ENCODE measurements around the gene SETBP1.

- TF ChIP-seq CTCF (IDR thresholded peaks at IDR 0.05 in 2 of 3, conservative IDR thresholded peaks at IDR 0.05 in 1 of 3; ENCODE audit: borderline replicate concordance in 1 of 3, insufficient read depth in 1 of 3, low read depth in 2 of 3, low read length in 2 of 3) = no peak
- TF ChIP-seq SRF (IDR thresholded peaks at IDR 0.05; ENCODE audit: low read depth) = no peak
- TF ChIP-seq ATF3 (IDR thresholded peaks at IDR 0.05) = no peak
- TF ChIP-seq EZH2 (IDR thresholded peaks at IDR 0.05) = no peak
- no peak for TF ChIP-seq POLR2A (IDR thresholded peaks at IDR 0.05; ENCODE audit: borderline replicate concordance, extremely low read depth, insufficient read depth, insufficient read length)
- TF ChIP-seq FOSL1 (IDR thresholded peaks at IDR 0.05; ENCODE audit: low read depth) = no peak
- TF ChIP-seq ZBTB33 (IDR thresholded peaks at IDR 0.05; ENCODE audit: extremely low read depth, insufficient replicate concordance, low read length) = no peak
- TF ChIP-seq TCF7L2 (IDR thresholded peaks at IDR 0.05; ENCODE audit: borderline replicate concordance, extremely low read depth, insufficient read depth, insufficient read length) = no peak
These were observed 254.2 kb downstream of the SETBP1 start for GRCh38 chr18:44934901-44935300.
